Measurements from ENCODE around the gene SEC22A. TPM values are rescaled to one million over a fixed set of nuclear protein-coding genes. Genes with fewer than 3 reads are reported as not detected.

Gene SEC22A
- total and polyA plus RNA-seq, 2 experiments from 2014 or later: 8.8 to 12.3 TPM

DNA sequence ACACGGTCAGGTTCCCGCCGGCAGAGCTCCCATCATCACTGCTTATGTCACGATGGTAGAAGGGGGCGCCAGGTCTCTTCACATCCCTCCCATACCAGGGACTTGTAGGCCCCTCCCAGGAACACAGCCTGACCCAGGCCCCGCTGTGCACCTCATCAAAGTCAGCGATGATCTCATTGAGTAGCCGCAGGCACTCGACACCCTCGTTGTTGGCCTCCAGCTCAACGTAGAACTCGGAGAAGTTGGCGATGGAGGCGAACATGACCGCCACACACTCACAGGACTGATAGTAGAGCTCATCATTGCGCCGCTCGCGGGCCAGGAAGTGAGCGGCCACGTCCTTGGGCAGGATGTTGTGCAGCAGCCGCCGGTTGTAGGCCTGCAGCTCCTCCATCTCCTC is 89.2 kb downstream of the SEC22A start:
- Histone ChIP-seq H3K9me3 (ENCODE audit: low read depth) (no peaks in the 10 kb centered on the region), H3K4me3 (no peak overlapping the region), H3K36me3 (peaks cover 21% of the 10 kb centered on the region), H3K27ac (no peak overlapping the region), H3K4me1 (ENCODE audit: low read depth) (no peaks in the 10 kb centered on the region), H3K27me3 (no peaks in the 10 kb centered on the region)
- DNase-seq (ENCODE audit: low read depth in 1 of 2, low spot score in 1 of 2): no peak
- no peak for TF ChIP-seq CTCF (IDR thresholded peaks at IDR 0.05; ENCODE audit: low read depth, low read length)

- no peak for DNase-seq (ENCODE audit: low read depth in 1 of 2, low spot score in 1 of 2)
These were observed 89.7 kb downstream of the SEC22A start for GRCh38 chr3:123291404-123291803.

GRCh38 chr3:123292321-123293310 is 90.9 kb downstream of the SEC22A start:
- no peak for TF ChIP-seq CTCF (IDR thresholded peaks at IDR 0.05; ENCODE audit: low read depth, low read length)
- H3K4me3 ChIP-seq: no peak overlapping the region
- no peaks in the 10 kb centered on the region for H3K4me1 ChIP-seq (ENCODE audit: low read depth)
- no peak for DNase-seq (ENCODE audit: low read depth in 1 of 2, low spot score in 1 of 2)
- H3K36me3 ChIP-seq: peaks cover 20% of the 10 kb centered on the region
- no peak overlapping the region for H3K27ac ChIP-seq
- H3K27me3 ChIP-seq: no peaks in the 10 kb centered on the region
- no peaks in the 10 kb centered on the region for H3K9me3 ChIP-seq (ENCODE audit: low read depth)

More at GRCh38 chr3:123291404-123291803, 89.7 kb downstream of the SEC22A start:
- Histone ChIP-seq H3K4me3 (no peak overlapping the region), H3K27me3 (no peaks in the 10 kb centered on the region), H3K27ac (no peak overlapping the region), H3K9me3 (ENCODE audit: low read depth) (no peaks in the 10 kb centered on the region), H3K36me3 (peaks cover 20% of the 10 kb centered on the region), H3K4me1 (ENCODE audit: low read depth) (no peaks in the 10 kb centered on the region)
- no peak for TF ChIP-seq CTCF (IDR thresholded peaks at IDR 0.05; ENCODE audit: low read depth, low read length)

DNA sequence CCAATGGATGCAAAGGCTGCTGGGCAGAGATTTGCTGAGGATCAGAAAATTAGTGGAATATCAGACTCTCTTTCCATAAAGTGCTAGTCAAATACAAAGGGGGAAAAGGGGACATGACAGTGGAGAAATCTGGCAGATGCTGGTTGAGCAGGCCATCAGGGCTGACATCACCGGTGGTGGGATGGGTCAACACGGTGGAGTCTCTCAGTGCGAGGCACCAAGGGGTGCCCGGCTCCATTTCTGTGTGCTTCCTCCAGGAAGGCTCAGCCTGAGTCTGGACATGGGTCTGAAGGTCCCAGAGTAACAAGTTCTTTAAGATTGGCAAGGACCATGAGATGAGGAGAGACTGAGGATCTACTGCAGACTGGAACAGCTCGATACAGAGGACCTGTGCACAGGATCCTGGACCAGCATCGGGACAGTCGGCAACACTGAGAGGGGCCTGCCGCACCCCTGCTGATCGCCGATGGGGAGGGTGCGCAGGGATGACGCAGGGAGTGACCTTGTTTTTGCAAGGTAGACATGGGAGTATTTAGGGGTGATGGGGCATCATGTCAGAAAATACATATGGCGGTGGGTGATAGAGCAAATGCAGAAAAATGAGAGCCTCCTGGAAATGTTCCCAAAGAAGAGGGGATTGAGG is 92.7 kb downstream of the SEC22A start:
- no peak for DNase-seq (ENCODE audit: low read depth in 1 of 2, low spot score in 1 of 2)
- Histone ChIP-seq H3K4me1 (ENCODE audit: low read depth) (no peaks in the 10 kb centered on the region), H3K27ac (no peak overlapping the region), H3K9me3 (ENCODE audit: low read depth) (no peaks in the 10 kb centered on the region), H3K27me3 (no peaks in the 10 kb centered on the region), H3K4me3 (no peak overlapping the region), H3K36me3 (peaks cover 14% of the 10 kb centered on the region)
- no peak for TF ChIP-seq CTCF (IDR thresholded peaks at IDR 0.05; ENCODE audit: low read depth, low read length)

- H3K36me3 ChIP-seq: peaks cover 18% of the 10 kb centered on the region
- H3K4me1 ChIP-seq (ENCODE audit: low read depth): no peaks in the 10 kb centered on the region
- no peak overlapping the region for H3K4me3 ChIP-seq
- no peaks in the 10 kb centered on the region for H3K27me3 ChIP-seq
- no peaks in the 10 kb centered on the region for H3K9me3 ChIP-seq (ENCODE audit: low read depth)
- TF ChIP-seq CTCF (IDR thresholded peaks at IDR 0.05; ENCODE audit: low read depth, low read length): no peak
- DNase-seq (ENCODE audit: low read depth in 1 of 2, low spot score in 1 of 2): no peak
- no peak overlapping the region for H3K27ac ChIP-seq
These were observed 93.6 kb downstream of the SEC22A start for GRCh38 chr3:123295171-123295900.

Measured in cardiac muscle cell (in vitro differentiated cells and primary cell).